HEK293 (cell line): Measurements from ENCODE around the gene C2CD4A.

Source experiments
- CTCF ChIP-seq: fragments of 450-650 bp; formaldehyde crosslinking; IDR thresholded peaks from 2 replicates; pipeline ENCODE4 v1.5.1; 2016; ENCODE audit warnings: missing biosample characterization, missing genetic modification characterization
- GLI2 ChIP-seq: fragments of 450-650 bp; formaldehyde crosslinking; IDR thresholded peaks from 2 replicates; pipeline ENCODE4; 2017; ENCODE audit warnings: missing biosample characterization, missing genetic modification characterization, low read depth, borderline replicate concordance
- REST ChIP-seq: fragments of 450-650 bp; formaldehyde crosslinking; IDR thresholded peaks from 2 replicates; pipeline ENCODE4 v1.5.1; 2016; ENCODE audit warnings: missing biosample characterization, missing genetic modification characterization
- ZBTB1 ChIP-seq: fragments of 450-650 bp; formaldehyde crosslinking; IDR thresholded peaks from 2 replicates; pipeline ENCODE4 v1.5.1; 2016; ENCODE audit warnings: missing biosample characterization, missing genetic modification characterization
- ZFP3 ChIP-seq: fragments of 450-650 bp; formaldehyde crosslinking; IDR thresholded peaks from 2 replicates; pipeline ENCODE4 v1.5.1; 2016; ENCODE audit warnings: low read depth, missing biosample characterization, missing genetic modification characterization
- ZNF350 ChIP-seq: fragments of 450-650 bp; formaldehyde crosslinking; IDR thresholded peaks from 2 replicates; pipeline ENCODE4 v1.5.0; 2017; ENCODE audit warnings: missing biosample characterization, mild to moderate bottlenecking, missing genetic modification characterization
- ZSCAN16 ChIP-seq: fragments of 450-650 bp; formaldehyde crosslinking; IDR thresholded peaks from 2 replicates; pipeline ENCODE4 v1.5.1; 2016; ENCODE audit warnings: missing biosample characterization, missing genetic modification characterization

GRCh38 chr15:62057341-62057980 lies 9.3 kb upstream of the C2CD4A start:
- no peak for TF ChIP-seq ZBTB1 (tag by site-specific recombination)
- TF ChIP-seq ZSCAN16 (tag by site-specific recombination), result no peak
- no peak for TF ChIP-seq REST (tag by site-specific recombination)
- TF ChIP-seq CTCF, result no peak
- no peak for TF ChIP-seq ZFP3
- TF ChIP-seq ZNF350 (tag by site-specific recombination), result no peak
- no peak for TF ChIP-seq GLI2 (tag by site-specific recombination)
